HCT116 (cell line): ENCODE measurements around the gene COQ10B. TPM values are rescaled to one million over a fixed set of nuclear protein-coding genes. Genes with fewer than 3 reads are reported as not detected.

Source experiments
- ATAC-seq: fragments of 200-7000 bp; cut with Tn5 transposase; 2 replicates; pipeline ENCODE4 v1.9.1; 2020; ENCODE audit warnings: mild to moderate bottlenecking, moderate library complexity
- BruUV-seq: library from RNA; stranded (reverse); fragments of 400-500 nt; replicated peaks from 2 replicates; lab custom pipeline; 2021; lab: Mats Ljungman, UMichigan
- CTCF ChIA-PET: fragments of 300-600 bp; sonication (Branson Sonifier 250); formaldehyde crosslinking; loops from one replicate; lab custom pipeline; 2021; ENCODE audit warnings: antibody characterized with exemption; lab: Charles Lee
- POLR2A ChIA-PET: fragments of 300-600, 350-600 bp; sonication (Branson Sonifier 250); formaldehyde crosslinking; loops from one replicate; lab custom pipeline; 2021; ENCODE audit warnings: antibody characterized with exemption; lab: Charles Lee
- RAD21 ChIA-PET, 2 experiments: fragments of 300-600 bp; sonication (Branson Sonifier 250); formaldehyde crosslinking; loops; one replicate each; lab custom pipeline; 2023; ENCODE audit warnings: low total read pairs in 2 of 2; ENCODE audit not compliant: uncharacterized antibody in 2 of 2, unreplicated experiment in 2 of 2, low non-redundant PET in 1 of 2; lab: Charles Lee
- DNase-seq: peaks from one replicate; pipeline ENCODE4 v3.0.0-alpha.2; 2010; ENCODE audit warnings: low read depth, low spot score
- H2AFZ ChIP-seq: fragments of 200-600 bp; shearing (Covaris generic), sonication (generic); 2 replicates; pipeline ENCODE4 v1.6.1; 2017; ENCODE audit warnings: low read depth, mixed run types, mixed read lengths, antibody characterized with exemption, low read length; ENCODE audit not compliant: poor library complexity, severe bottlenecking
- H3K27ac ChIP-seq: 2 replicates; pipeline ENCODE4 v1.5.1; 2012; ENCODE audit warnings: low read depth, low read length
- H3K27me3 ChIP-seq: fragments of 200-600 bp; sonication (generic); 2 replicates; pipeline ENCODE4 v1.6.1; 2016; ENCODE audit warnings: mixed run types, low read length, mixed read lengths; ENCODE audit not compliant: insufficient read depth
- H3K36me3 ChIP-seq, 2 experiments: fragments of 200-500 bp in 1 of 2; fragments of 200-600 bp in 1 of 2; sonication (Bioruptor generic) in 1 of 2; sonication (generic) in 1 of 2; 2 replicates each; pipeline versions ENCODE4 v1.5.1 to v1.6.1; 2014 to 2016; ENCODE audit warnings: low read length in 2 of 2, inconsistent platforms in 1 of 2, mixed read lengths in 1 of 2, mixed run types in 1 of 2; ENCODE audit not compliant: insufficient read depth in 2 of 2, control insufficient read depth in 1 of 2
- H3K4me1 ChIP-seq, 2 experiments: fragments of 200-600 bp in 1 of 2; sonication (generic) in 1 of 2; 2 replicates each; pipeline versions ENCODE4 v1.5.1 to v1.6.1; 2012 to 2017; ENCODE audit warnings: low read length in 2 of 2, inconsistent platforms in 1 of 2, mild to moderate bottlenecking in 1 of 2, mixed read lengths in 1 of 2, mixed run types in 1 of 2, moderate library complexity in 1 of 2; ENCODE audit not compliant: insufficient read depth in 2 of 2, control insufficient read depth in 1 of 2
- H3K4me2 ChIP-seq: fragments of 200-600 bp; sonication (generic); 2 replicates; pipeline ENCODE4 v1.6.1; 2017; ENCODE audit warnings: mixed run types, low read length, mixed read lengths
- H3K4me3 ChIP-seq, 2 experiments: fragments of 200-600 bp in 1 of 2; sonication (generic) in 1 of 2; replicated peaks in 1 of 2; 2 replicates each; pipeline ENCODE4 v1.5.1; 2011 to 2016; ENCODE audit warnings: low read length in 2 of 2, control low read depth in 1 of 2, low read depth in 1 of 2, mild to moderate bottlenecking in 1 of 2, mixed read lengths in 1 of 2, mixed run types in 1 of 2
- H3K79me2 ChIP-seq: fragments of 200-600 bp; sonication (generic); 2 replicates; pipeline ENCODE4 v1.6.1; 2017; ENCODE audit warnings: mild to moderate bottlenecking, mixed run types, low read length, moderate library complexity, mixed read lengths; ENCODE audit not compliant: insufficient read depth
- H3K9ac ChIP-seq: fragments of 200-600 bp; sonication (generic); 2 replicates; pipeline ENCODE4 v1.6.1; 2016; ENCODE audit warnings: low read length, mixed read lengths
- H3K9me2 ChIP-seq: fragments of 200-600 bp; sonication (generic), shearing (Covaris generic); 2 replicates; pipeline ENCODE4 v1.6.1; 2017; ENCODE audit warnings: mixed run types, mild to moderate bottlenecking, moderate library complexity; ENCODE audit not compliant: insufficient read depth
- H3K9me3 ChIP-seq, 2 experiments: fragments of 200-500 bp in 1 of 2; fragments of 200-600 bp in 1 of 2; sonication (Bioruptor generic) in 1 of 2; sonication (generic) in 1 of 2; 2 replicates each; pipeline ENCODE4 v1.6.1; 2014 to 2017; ENCODE audit warnings: low read length in 2 of 2, mixed read lengths in 2 of 2, inconsistent platforms in 1 of 2, low read depth in 1 of 2, mild to moderate bottlenecking in 1 of 2, mixed run types in 1 of 2, moderate library complexity in 1 of 2; ENCODE audit not compliant: control insufficient read depth in 1 of 2, insufficient read depth in 1 of 2
- H4K20me1 ChIP-seq: fragments of 200-600 bp; sonication (generic), shearing (Covaris generic); 2 replicates; pipeline ENCODE4 v1.6.1; 2017; ENCODE audit warnings: mixed run types, mild to moderate bottlenecking, moderate library complexity; ENCODE audit not compliant: insufficient read depth
- ATF3 ChIP-seq: IDR thresholded peaks from 2 replicates; pipeline ENCODE4 v1.6.1; 2012
- CEBPB ChIP-seq: IDR thresholded peaks from 2 replicates; pipeline ENCODE4 v1.6.1; 2012; ENCODE audit warnings: low read depth
- CTCF ChIP-seq, 3 experiments: fragments of 200-600 bp in 1 of 3; sonication (generic) in 1 of 3; IDR thresholded peaks in 2 of 3; conservative IDR thresholded peaks in 1 of 3; 2 replicates each; pipeline ENCODE4 v1.5.1; 2012 to 2017; ENCODE audit warnings: low read depth in 2 of 3, low read length in 2 of 3, antibody characterized with exemption in 1 of 3, borderline replicate concordance in 1 of 3, control low read depth in 1 of 3, mild to moderate bottlenecking in 1 of 3, mixed read lengths in 1 of 3, mixed run types in 1 of 3, moderate library complexity in 1 of 3; ENCODE audit not compliant: insufficient read depth in 1 of 3
- ELF1 ChIP-seq: IDR thresholded peaks from 2 replicates; pipeline ENCODE4 v1.6.1; 2012; ENCODE audit warnings: low read depth, borderline replicate concordance
- POLR2A ChIP-seq: IDR thresholded peaks from 2 replicates; pipeline ENCODE4 v1.7.0; 2011; ENCODE audit warnings: borderline replicate concordance; ENCODE audit not compliant: insufficient read depth, insufficient read length; ENCODE audit errors: extremely low read depth
- POLR2AphosphoS5 ChIP-seq: IDR thresholded peaks from 2 replicates; pipeline ENCODE4 v1.6.1; 2011; ENCODE audit warnings: mild to moderate bottlenecking, low read depth, low read length, moderate library complexity
- REST ChIP-seq: IDR thresholded peaks from 2 replicates; pipeline ENCODE4 v1.6.1; 2012; ENCODE audit warnings: low read depth
- SIN3A ChIP-seq: IDR thresholded peaks from 2 replicates; pipeline ENCODE4 v1.6.1; 2012; ENCODE audit warnings: low read depth
- TCF7L2 ChIP-seq: IDR thresholded peaks from 2 replicates; pipeline ENCODE4 v1.7.0; 2011; ENCODE audit warnings: borderline replicate concordance, inconsistent platforms; ENCODE audit not compliant: insufficient read depth, insufficient read length; ENCODE audit errors: extremely low read depth
- YY1 ChIP-seq: IDR thresholded peaks from 2 replicates; pipeline ENCODE4 v1.6.1; 2011; ENCODE audit warnings: low read length, low read depth, moderate library complexity, mild to moderate bottlenecking; ENCODE audit not compliant: insufficient replicate concordance; ENCODE audit errors: extremely low read depth
- ZNF274 ChIP-seq: fragments of 200-500 bp; sonication (Bioruptor generic); IDR thresholded peaks from 2 replicates; pipeline ENCODE4 v1.6.1; 2014; ENCODE audit warnings: mild to moderate bottlenecking, low read depth, low read length, inconsistent platforms
- intact Hi-C: fragments of 100-400 bp; cut with micrococcal nuclease; formaldehyde crosslinking; loops from 2 replicates; pipeline ENCODE4 v1.10.0; 2022
- total RNA-seq: library from RNA; stranded (reverse); gene quantifications from one replicate; pipeline ENCODE4 v1.2.1, GENCODE V29; 2021; ENCODE audit not compliant: unreplicated experiment
- TF ChIP-seq, protein P1 (sequence below): IDR thresholded peaks from 2 replicates; pipeline ENCODE4 v1.6.1; 2012
- TF ChIP-seq, protein P2 (sequence below): IDR thresholded peaks from 2 replicates; pipeline ENCODE4 v1.6.1; 2011; ENCODE audit warnings: mild to moderate bottlenecking, low read length, moderate library complexity; ENCODE audit not compliant: insufficient replicate concordance; ENCODE audit errors: extremely low read depth

Gene COQ10B
- total RNA-seq, 1 experiment from 2014 or later: 20.4 TPM

DNA sequence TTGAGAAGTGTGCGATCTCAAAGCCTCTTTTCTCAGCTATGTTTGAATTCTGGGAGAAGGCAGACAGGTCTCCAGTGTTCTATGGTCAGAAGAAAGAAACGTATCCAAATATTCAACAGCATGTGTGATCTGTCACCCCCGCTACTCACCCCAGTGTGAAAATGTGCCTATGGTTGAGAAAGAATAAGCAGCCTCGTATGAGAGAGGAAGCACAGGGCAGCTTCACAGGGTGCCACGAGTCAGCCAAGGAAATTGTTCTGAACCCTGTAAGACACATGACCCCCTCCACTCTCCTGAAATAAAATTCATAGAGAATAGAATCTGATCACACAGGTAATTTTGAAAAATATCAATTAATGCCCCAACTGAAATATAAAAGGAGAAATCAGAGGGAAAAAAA is 10.5 kb upstream of the COQ10B start:
- POLR2A ChIA-PET: no interaction called here

More for the DNA sequence above, 10.5 kb upstream of the COQ10B start:
- Histone ChIP-seq H3K4me2 (no peak overlapping the region), H3K27ac (no peak overlapping the region), H3K79me2 (no peaks in the 10 kb centered on the region), H3K9ac (no peak overlapping the region), H3K27me3 (no peaks in the 10 kb centered on the region), H4K20me1 (no peaks in the 10 kb centered on the region), H3K36me3 (no peaks in the 10 kb centered on the region), H3K4me1 (no peaks in the 10 kb centered on the region), H3K4me3 (no peak overlapping the region), H2AFZ (no peak overlapping the region), H3K9me3 (no peaks in the 10 kb centered on the region), H3K9me2 (no peaks in the 10 kb centered on the region)
- ChIA-PET CTCF (no interaction called here), RAD21 (no interaction called here)
- ATAC-seq (no peak), DNase-seq (no peak)
- no TSS peak for BruUV-seq
- TF ChIP-seq ELF1: no peak
- TF ChIP-seq SIN3A: no peak
- TF ChIP-seq TCF7L2: no peak
- no peak for TF ChIP-seq CTCF (IDR thresholded peaks at IDR 0.05 in 2 of 3, conservative IDR thresholded peaks at IDR 0.05 in 1 of 3; ENCODE audit: borderline replicate concordance in 1 of 3, insufficient read depth in 1 of 3, low read depth in 2 of 3, low read length in 2 of 3)
- no peak for TF ChIP-seq YY1
- TF ChIP-seq, protein P1, sequence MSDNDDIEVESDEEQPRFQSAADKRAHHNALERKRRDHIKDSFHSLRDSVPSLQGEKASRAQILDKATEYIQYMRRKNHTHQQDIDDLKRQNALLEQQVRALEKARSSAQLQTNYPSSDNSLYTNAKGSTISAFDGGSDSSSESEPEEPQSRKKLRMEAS: no peak
- no peak for TF ChIP-seq ZNF274
- no peak for TF ChIP-seq POLR2A
- no peak for TF ChIP-seq POLR2AphosphoS5
- TF ChIP-seq REST: no peak
- no peak for TF ChIP-seq ATF3
- TF ChIP-seq, protein P2, sequence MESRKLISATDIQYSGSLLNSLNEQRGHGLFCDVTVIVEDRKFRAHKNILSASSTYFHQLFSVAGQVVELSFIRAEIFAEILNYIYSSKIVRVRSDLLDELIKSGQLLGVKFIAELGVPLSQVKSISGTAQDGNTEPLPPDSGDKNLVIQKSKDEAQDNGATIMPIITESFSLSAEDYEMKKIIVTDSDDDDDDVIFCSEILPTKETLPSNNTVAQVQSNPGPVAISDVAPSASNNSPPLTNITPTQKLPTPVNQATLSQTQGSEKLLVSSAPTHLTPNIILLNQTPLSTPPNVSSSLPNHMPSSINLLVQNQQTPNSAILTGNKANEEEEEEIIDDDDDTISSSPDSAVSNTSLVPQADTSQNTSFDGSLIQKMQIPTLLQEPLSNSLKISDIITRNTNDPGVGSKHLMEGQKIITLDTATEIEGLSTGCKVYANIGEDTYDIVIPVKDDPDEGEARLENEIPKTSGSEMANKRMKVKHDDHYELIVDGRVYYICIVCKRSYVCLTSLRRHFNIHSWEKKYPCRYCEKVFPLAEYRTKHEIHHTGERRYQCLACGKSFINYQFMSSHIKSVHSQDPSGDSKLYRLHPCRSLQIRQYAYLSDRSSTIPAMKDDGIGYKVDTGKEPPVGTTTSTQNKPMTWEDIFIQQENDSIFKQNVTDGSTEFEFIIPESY: no peak
- no peak for TF ChIP-seq CEBPB
- intact Hi-C loops: no loop called here
